ENCODE measurements around the gene DDI2.

Gene DDI2

GRCh38 chr1:15681349-15682292 lies 64.4 kb downstream of the DDI2 start (continued):
- TF ChIP-seq ZNF416 (tag by site-specific recombination; IDR thresholded peaks at IDR 0.05) (no peak), ZBTB7A (tag by site-specific recombination; IDR thresholded peaks at IDR 0.05; ENCODE audit: low read depth) (no peak)

- POLR2A ChIA-PET: interaction anchor here (0.7 kb wide), 1 partner anchor 271 kb away, joined by 3 read pairs; no protein-coding TSS in a partner anchor
- Histone ChIP-seq H3K4me3 (ENCODE audit: low read depth, low read length) (no peak overlapping the region), H3K27ac (ENCODE audit: extremely low read depth, low read depth, low read length) (no peak overlapping the region), H3K4me1 (ENCODE audit: control insufficient read depth, insufficient read depth, low read length) (no peaks in the 10 kb centered on the region; the same call in 1 of the 2 replicates), H3K36me3 (ENCODE audit: control insufficient read depth in 2 of 2, insufficient read depth in 1 of 2, low read length in 2 of 2) (peaks cover 0 to 5% of the 10 kb centered on the region in 2 experiments; a peak in 1 of 3 replicates), H3K9me3 (ENCODE audit: control insufficient read depth, insufficient read depth, low read depth, low read length) (no peaks in the 10 kb centered on the region)
- CTCF ChIA-PET: no interaction called here
- TF ChIP-seq ZBTB48 (tag by site-specific recombination; IDR thresholded peaks at IDR 0.05) (peak; percentile 36; the same call in 1 of the 2 replicates), PATZ1 (tag by site-specific recombination; IDR thresholded peaks at IDR 0.05) (peak; percentile 65), EGR2 (tag by site-specific recombination; IDR thresholded peaks at IDR 0.05; ENCODE audit: low read depth) (peak; percentile 53; the same call in 1 of the 2 replicates), ZNF610 (tag by site-specific recombination; IDR thresholded peaks at IDR 0.05; ENCODE audit: borderline replicate concordance) (no peak), ZBTB8A (tag by site-specific recombination; IDR thresholded peaks at IDR 0.05) (0 out of 2 replicates have a peak, but pooled peaks have one; percentile 11), PRDM6 (tag by site-specific recombination; IDR thresholded peaks at IDR 0.05) (no peak), GLIS1 (tag by site-specific recombination; IDR thresholded peaks at IDR 0.05) (peak; percentile 4; the same call in 1 of the 2 replicates), ZNF600 (tag by site-specific recombination; IDR thresholded peaks at IDR 0.05) (peak; percentile 42; the same call in 1 of the 2 replicates), PRDM10 (tag by site-specific recombination; IDR thresholded peaks at IDR 0.05) (no peak), ZFHX2 (tag by site-specific recombination; conservative IDR thresholded peaks at IDR 0.05) (peak; percentile 42; the same call in 1 of the 2 replicates), ZBTB20 (tag by site-specific recombination; IDR thresholded peaks at IDR 0.05) (0 out of 2 replicates have a peak, but pooled peaks have one; percentile 16), SP2 (tag by site-specific recombination; IDR thresholded peaks at IDR 0.05) (no peak)
These were observed 65.7 kb downstream of the DDI2 start for GRCh38 chr1:15682936-15683341.
